ENCODE measurements around the gene C1QTNF5. TPM values are rescaled to one million over a fixed set of nuclear protein-coding genes. Genes with fewer than 3 reads are reported as not detected.
"Not testable (repeated sequence)": the region's sequence is repeated elsewhere in the genome, so short reads cannot be mapped to it uniquely, and the experiment has no call there.

Gene C1QTNF5, protein sequence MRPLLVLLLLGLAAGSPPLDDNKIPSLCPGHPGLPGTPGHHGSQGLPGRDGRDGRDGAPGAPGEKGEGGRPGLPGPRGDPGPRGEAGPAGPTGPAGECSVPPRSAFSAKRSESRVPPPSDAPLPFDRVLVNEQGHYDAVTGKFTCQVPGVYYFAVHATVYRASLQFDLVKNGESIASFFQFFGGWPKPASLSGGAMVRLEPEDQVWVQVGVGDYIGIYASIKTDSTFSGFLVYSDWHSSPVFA
- 2.0 and 4.0 TPM in 2 replicates for total RNA-seq (ENCODE audit: low replicate concordance)
- long read RNA-seq, result 0 reads

DNA sequence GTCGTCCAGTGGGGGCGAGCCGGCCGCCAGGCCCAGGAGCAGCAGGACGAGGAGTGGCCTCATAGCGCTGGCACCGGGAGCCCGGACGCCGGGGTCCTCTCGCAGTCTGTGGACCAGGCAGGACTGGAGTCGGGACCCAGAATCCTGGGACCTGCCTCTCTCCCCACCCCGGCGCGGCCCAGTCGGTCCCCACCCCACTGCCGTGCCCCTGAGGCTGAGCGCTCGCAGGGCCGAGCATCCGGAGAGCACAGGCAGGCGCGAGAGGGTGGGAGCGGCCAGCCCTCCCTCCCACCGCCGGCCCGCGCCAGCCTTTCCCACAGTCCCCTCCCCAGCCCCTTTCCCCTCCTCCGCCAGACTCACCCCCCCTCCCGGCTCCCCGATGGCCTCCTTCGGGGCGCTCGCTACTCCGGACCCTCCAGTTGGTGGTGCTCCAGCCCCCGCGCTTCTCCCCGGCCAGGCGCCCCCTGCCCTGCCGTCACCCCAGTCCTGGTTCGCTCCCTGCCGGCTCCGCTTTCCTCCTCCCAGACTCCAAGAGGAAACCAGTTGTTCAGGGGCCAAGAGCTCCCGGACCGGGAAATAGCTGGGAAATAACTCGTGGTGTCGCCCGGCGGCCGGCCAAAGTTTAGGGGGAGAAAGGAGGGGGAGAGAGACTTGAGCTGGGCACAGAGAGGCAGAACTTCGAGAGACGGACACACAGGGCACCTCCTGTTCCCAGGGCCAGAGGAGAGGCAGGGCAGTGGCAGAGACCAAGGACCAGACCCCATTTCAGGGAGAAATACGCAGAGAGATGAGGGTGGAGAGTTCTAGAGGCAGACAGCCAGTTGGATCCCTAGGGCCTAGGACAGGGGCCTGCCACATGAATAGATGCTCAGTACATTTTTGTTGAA is at the start of gene C1QTNF5:
C1QTNF5 (minus strand) TSS at position 549 of the 887 bp plus-strand sequence; CDS start at position 63, 486 bp downstream.
- peaks cover 30% of the 10 kb centered on the region for H3K4me1 Mint-ChIP-seq (ENCODE audit: unreplicated experiment)
- H3K36me3 Mint-ChIP-seq, result no peaks in the 10 kb centered on the region
- no peak within 1 kb of the TSS for H3K27ac Mint-ChIP-seq
- H3K4me3 Mint-ChIP-seq, result peak within 1 kb of the TSS; percentile 73
- DNase-seq (ENCODE audit: extremely low spot score, unreplicated experiment), result no peak
- TF ChIP-seq, protein P1, sequence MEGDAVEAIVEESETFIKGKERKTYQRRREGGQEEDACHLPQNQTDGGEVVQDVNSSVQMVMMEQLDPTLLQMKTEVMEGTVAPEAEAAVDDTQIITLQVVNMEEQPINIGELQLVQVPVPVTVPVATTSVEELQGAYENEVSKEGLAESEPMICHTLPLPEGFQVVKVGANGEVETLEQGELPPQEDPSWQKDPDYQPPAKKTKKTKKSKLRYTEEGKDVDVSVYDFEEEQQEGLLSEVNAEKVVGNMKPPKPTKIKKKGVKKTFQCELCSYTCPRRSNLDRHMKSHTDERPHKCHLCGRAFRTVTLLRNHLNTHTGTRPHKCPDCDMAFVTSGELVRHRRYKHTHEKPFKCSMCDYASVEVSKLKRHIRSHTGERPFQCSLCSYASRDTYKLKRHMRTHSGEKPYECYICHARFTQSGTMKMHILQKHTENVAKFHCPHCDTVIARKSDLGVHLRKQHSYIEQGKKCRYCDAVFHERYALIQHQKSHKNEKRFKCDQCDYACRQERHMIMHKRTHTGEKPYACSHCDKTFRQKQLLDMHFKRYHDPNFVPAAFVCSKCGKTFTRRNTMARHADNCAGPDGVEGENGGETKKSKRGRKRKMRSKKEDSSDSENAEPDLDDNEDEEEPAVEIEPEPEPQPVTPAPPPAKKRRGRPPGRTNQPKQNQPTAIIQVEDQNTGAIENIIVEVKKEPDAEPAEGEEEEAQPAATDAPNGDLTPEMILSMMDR (conservative IDR thresholded peaks at IDR 0.05), result no peak
- no peaks in the 10 kb centered on the region for H3K9me3 Mint-ChIP-seq
- H3K27me3 Mint-ChIP-seq, result peaks cover 46% of the 10 kb centered on the region

DNA sequence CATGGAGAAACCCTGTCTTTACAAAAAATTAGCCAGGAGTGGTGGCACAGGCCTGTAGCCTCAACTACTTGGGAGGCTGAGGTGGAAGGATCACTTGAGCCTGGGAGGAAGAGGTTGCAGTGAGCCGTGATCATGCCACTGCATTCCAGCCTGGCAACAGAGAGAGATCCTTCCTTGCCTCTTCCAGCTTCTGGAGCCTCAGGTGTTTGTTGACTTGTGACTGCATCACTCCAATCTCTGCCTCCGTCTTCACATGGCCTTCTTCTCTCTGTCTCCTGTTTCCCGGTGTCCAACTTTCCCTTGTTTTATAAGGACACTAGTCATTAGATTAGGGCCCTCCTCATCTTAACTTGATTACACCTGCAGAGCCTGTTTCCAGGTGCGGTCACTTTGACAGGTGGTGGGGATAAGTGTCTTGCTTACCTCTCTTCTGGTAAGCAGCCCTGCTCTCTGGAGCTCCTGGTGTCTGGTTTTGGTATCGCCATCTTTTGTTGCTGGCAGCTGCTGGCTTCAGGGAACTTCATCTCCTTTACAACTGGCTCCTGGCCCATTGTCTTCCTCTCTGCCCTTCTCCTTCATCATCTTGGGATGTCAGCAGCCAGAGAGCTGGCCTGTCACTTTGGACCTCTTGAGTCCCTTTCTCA is 49.0 kb upstream of the C1QTNF5 start:
- TF ChIP-seq, protein P1 (conservative IDR thresholded peaks at IDR 0.05), result peak; percentile 61
- Mint-ChIP-seq H3K4me1 (ENCODE audit: unreplicated experiment) (no peaks in the 10 kb centered on the region), H3K27ac (no peak overlapping the region), H3K27me3 (no peaks in the 10 kb centered on the region), H3K4me3 (no peak overlapping the region), H3K36me3 (no peaks in the 10 kb centered on the region), H3K9me3 (no peaks in the 10 kb centered on the region)
- no peak for DNase-seq (ENCODE audit: extremely low spot score, unreplicated experiment)

DNA sequence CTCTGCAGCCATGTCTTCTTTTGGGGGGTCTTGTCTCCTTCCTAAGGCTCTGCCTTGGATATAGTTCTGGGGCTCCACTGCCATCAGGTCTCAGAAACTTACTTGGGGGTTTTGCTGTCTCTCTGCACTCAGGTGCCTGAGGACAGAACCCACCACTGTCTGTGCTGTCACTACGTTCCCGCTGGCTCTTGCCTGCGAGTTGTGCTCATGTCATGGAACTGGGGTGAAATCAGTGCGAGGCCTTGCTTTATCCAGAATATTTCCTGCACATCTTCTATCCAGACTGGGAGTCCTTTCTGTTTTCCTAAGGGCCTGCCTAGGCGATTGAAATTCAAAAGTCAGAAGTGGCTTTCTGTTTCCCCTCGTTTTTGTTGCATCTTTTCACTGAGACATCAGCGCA is 47.4 kb upstream of the C1QTNF5 start:
- no peaks in the 10 kb centered on the region for H3K36me3 Mint-ChIP-seq
- no peak for DNase-seq (ENCODE audit: extremely low spot score, unreplicated experiment)

DNA sequence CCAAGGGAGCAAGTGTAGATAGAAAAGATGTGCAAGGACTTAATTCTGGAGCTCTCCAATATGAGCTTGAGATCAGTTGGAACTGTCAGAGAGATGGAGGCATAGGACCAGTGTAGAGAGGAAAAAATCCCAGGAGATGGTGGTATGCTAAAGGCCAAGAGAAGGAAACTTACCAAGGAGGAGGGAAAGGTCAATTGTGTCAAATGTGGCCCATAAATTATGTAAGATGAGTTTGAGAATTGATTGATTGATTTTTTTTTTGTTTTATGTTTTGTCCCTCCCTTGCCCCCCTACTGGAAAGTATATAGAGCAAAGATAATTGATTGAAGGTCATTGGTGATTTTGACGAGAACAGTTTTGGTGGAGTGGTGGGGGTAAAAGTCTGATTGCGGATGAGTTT is 43.6 kb upstream of the C1QTNF5 start:
- no peak for DNase-seq (ENCODE audit: extremely low spot score, unreplicated experiment)
- H3K36me3 Mint-ChIP-seq, result no peaks in the 10 kb centered on the region
- H3K9me3 Mint-ChIP-seq, result no peaks in the 10 kb centered on the region
- no peak overlapping the region for H3K4me3 Mint-ChIP-seq
- H3K27me3 Mint-ChIP-seq, result peaks cover 3% of the 10 kb centered on the region
- peaks cover 1% of the 10 kb centered on the region for H3K4me1 Mint-ChIP-seq (ENCODE audit: unreplicated experiment)
- no peak overlapping the region for H3K27ac Mint-ChIP-seq
- TF ChIP-seq, protein P1 (conservative IDR thresholded peaks at IDR 0.05), result no peak

More for the DNA sequence above, 47.4 kb upstream of the C1QTNF5 start:
- no peak overlapping the region for H3K27ac Mint-ChIP-seq
- H3K4me1 Mint-ChIP-seq (ENCODE audit: unreplicated experiment), result no peaks in the 10 kb centered on the region
- no peak overlapping the region for H3K4me3 Mint-ChIP-seq
- no peaks in the 10 kb centered on the region for H3K27me3 Mint-ChIP-seq
- TF ChIP-seq, protein P1 (conservative IDR thresholded peaks at IDR 0.05), result no peak
- H3K9me3 Mint-ChIP-seq, result no peaks in the 10 kb centered on the region

DNA sequence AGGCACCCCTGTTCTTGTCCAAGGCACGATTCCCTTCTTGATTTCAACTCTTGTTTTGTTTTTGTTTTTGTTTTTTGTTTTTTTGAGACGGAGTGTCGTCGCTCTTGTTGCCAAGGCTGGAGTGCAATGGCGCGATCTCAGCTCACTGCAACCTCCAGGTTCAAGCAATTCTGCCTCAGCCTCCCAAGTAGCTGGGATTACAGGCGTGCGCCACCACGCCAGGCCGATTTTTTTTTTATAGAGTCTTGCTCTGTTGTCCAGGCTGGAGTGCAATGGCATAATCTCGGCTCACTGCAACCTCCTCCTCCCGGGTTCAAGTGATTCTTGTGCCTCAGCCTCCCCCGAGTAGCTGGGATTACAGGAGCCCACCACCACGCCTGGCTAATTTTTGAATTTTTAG is 41.8 kb upstream of the C1QTNF5 start:
- H3K27me3 Mint-ChIP-seq; DNase-seq (ENCODE audit: extremely low spot score, unreplicated experiment): not testable (repeated sequence)
- peaks cover 11% of the 10 kb centered on the region for H3K4me1 Mint-ChIP-seq (ENCODE audit: unreplicated experiment)

More for the DNA sequence above, 41.8 kb upstream of the C1QTNF5 start:
- not testable (repeated sequence) for H3K9me3 Mint-ChIP-seq, H3K36me3 Mint-ChIP-seq, H3K27ac Mint-ChIP-seq, H3K4me3 Mint-ChIP-seq

Data from type B pancreatic cell (in vitro differentiated cells).